Heart left ventricle (tissue), 16 donors: Measurements from ENCODE around the gene IQCN. TPM values are rescaled to one million over a fixed set of nuclear protein-coding genes. Genes with fewer than 3 reads are reported as not detected.

ENCODE experiments used
- ATAC-seq, 4 donors: fragments of 200-7000 bp; cut with Tn5 transposase; one replicate each; pipeline ENCODE4 v1.9.1; 2020 to 2022; ENCODE audit warnings: moderate library complexity in 4 of 4, mild to moderate bottlenecking in 3 of 4, moderate number of reproducible peaks in 1 of 4
- DNase-seq, 5 donors: peaks; one replicate each; pipeline ENCODE4 v3.0.0-alpha.2; 2020
- H3K27ac ChIP-seq, 12 donors: fragments of 200-600 bp; sonication (generic) in 4 of 12; one replicate each; pipeline versions ENCODE4 v1.5.0 to v1.8.0; 2016 to 2022; ENCODE audit warnings: mild to moderate bottlenecking in 2 of 12
- H3K27me3 ChIP-seq, 9 donors: fragments of 200-600 bp; sonication (generic) in 2 of 9; one replicate each; pipeline versions ENCODE4 v1.5.1 to v1.8.0; 2016 to 2022; ENCODE audit warnings: mild to moderate bottlenecking in 3 of 9
- H3K36me3 ChIP-seq, 9 donors: fragments of 200-600 bp; sonication (generic) in 2 of 9; one replicate each; pipeline versions ENCODE4 v1.5.0 to v1.8.0; 2018 to 2022; ENCODE audit warnings: mild to moderate bottlenecking in 2 of 9
- H3K4me1 ChIP-seq, 12 donors: fragments of 200-600 bp; sonication (generic) in 4 of 12; one replicate each; pipeline versions ENCODE4 v1.5.0 to v1.8.0; 2016 to 2022; ENCODE audit warnings: mild to moderate bottlenecking in 3 of 12
- H3K4me3 ChIP-seq, 12 donors: fragments of 200-600 bp; sonication (generic) in 4 of 12; one replicate each; pipeline versions ENCODE4 v1.5.0 to v1.8.0; 2017 to 2022; ENCODE audit warnings: mild to moderate bottlenecking in 9 of 12, moderate library complexity in 4 of 12
- H3K9me3 ChIP-seq, 12 donors: fragments of 200-600 bp; sonication (generic) in 4 of 12; one replicate each; pipeline versions ENCODE4 v1.5.0 to v1.8.0; 2016 to 2022; ENCODE audit warnings: mild to moderate bottlenecking in 1 of 12
- CTCF ChIP-seq, 12 donors: fragments of 200-600 bp; sonication (generic) in 4 of 12; IDR thresholded peaks; one replicate each; pipeline versions ENCODE4 v1.5.0 to v1.8.0; 2018 to 2022; ENCODE audit warnings: antibody characterized with exemption in 12 of 12, mild to moderate bottlenecking in 5 of 12
- POLR2A ChIP-seq, 2 donors: fragments of 450-650 bp; IDR thresholded peaks; one replicate each; pipeline ENCODE4 v1.6.1; 2017; ENCODE audit warnings: antibody characterized with exemption in 2 of 2, mild to moderate bottlenecking in 2 of 2, moderate library complexity in 2 of 2
- WGBS, 4 donors: extraction: QIAGEN DNeasy Blood & Tissue Kit in 2 of 4; methylation state at CpG; one replicate each; pipeline versions ENCODE4 v1.1.5 to v1.1.7; 2013 to 2018; 5-methylcytosine and 5-hydroxymethylcytosine counted together
- intact Hi-C, 10 donors: fragments of 100-400 bp; cut with DNase I; formaldehyde crosslinking; loops; one replicate each; pipeline versions ENCODE4 v1.11.1 to v1.14.2; 2022
- polyA plus RNA-seq, 2 donors: library from polyadenylated mRNA; stranded (reverse); fragments of 200-250 nt; gene quantifications; one replicate each; pipeline ENCODE4 v1.2.3, GENCODE V29; 2013
- total RNA-seq, 9 donors: library from RNA; depleted of rRNA in 2 of 9; stranded (reverse); fragments of >200 nt in 2 of 9; fragmentation: NEBNext Ultra II Directional in 3 of 9; extraction: Animal tissue kit (Norgen Biotek cat#: 25700) in 3 of 9; gene quantifications; one replicate each; pipeline versions ENCODE4 v1.1.0 to v1.2.4, GENCODE V29; 2016 to 2023
- donor health status: ischemic (EF 13 %, LVEDD 7.1; RV severe dilation, severe dysfunction).
- donor health status: healthy with polysubstance abuse.
- donor health status: DM: no; HTN: yes; CAD: no.
- donor health status: DM: no; HTN: no; CAD: no.
- donor health status: ischemic (EF 25% LVEDD 6.9; RV normal size, moderate dysfunction).
- donor health status: ischemic (EF 25% LVEDD 5.7; RV mildly dilated, moderate dysfunction).
- donor health status: healthy.
- donor health status: DM: yes; HTN: yes; CAD: no.
- donor health status: ischemic (EF 35%, LVEDD 5.7; RV mildly dilated, moderate dysfunction).
- donor health status: nonischemic (EF 11% LVEDD 7.7; RV severe dilation, severe dysfunction).
- donor health status: DM: yes; HTN: yes; CAD: no.
- donor health status: PGD.
- donor health status: ischemic (EF 29% LVEDD 5.4; RV normal size, mild dysfunction).
- donor health status: nonischemic (EF 23%, LVEDD 6.1; RV moderate dilation, normal function).

IQCN gene
- total and polyA plus RNA-seq, 11 donors = 0.24 to 2.8 (median 0.75) TPM

GRCh38 chr19:18230941-18231734 lies 43.1 kb downstream of the IQCN start:
- peaks cover 5 to 74% (median 24%) of the 10 kb centered on the region in 9 donors for H3K27me3 ChIP-seq
- 32 to 59% (median 53%) methylated on average over 7 to 18 of the region's 18 CpGs for WGBS, 4 donors
- no peaks in the 10 kb centered on the region for H3K36me3 ChIP-seq
- intact Hi-C loops = no loop called here
- no peak for ATAC-seq
- no peak overlapping the region for H3K4me3 ChIP-seq
- DNase-seq = no peak
- no peak overlapping the region for H3K27ac ChIP-seq
- TF ChIP-seq CTCF (IDR thresholded peaks at IDR 0.05) (no peak), POLR2A (IDR thresholded peaks at IDR 0.05) (no peak)
- H3K4me1 ChIP-seq = peaks cover 0 to 37% (median 10%) of the 10 kb centered on the region in 12 donors
- peaks cover 0 to 12% (median 3%) of the 10 kb centered on the region in 12 donors for H3K9me3 ChIP-seq

GRCh38 chr19:18229915-18230314 lies 44.3 kb downstream of the IQCN start:
- ATAC-seq (no peak), DNase-seq (no peak)
- H3K27ac ChIP-seq = no peak overlapping the region
- no peak overlapping the region for H3K4me3 ChIP-seq
- WGBS, 4 donors = 81 to 84% (median 83%) methylated on average over 4 of the region's 4 CpGs
- intact Hi-C loops = no loop called here
- H3K9me3 ChIP-seq = peaks cover 0 to 12% (median 3%) of the 10 kb centered on the region in 12 donors
- TF ChIP-seq CTCF (IDR thresholded peaks at IDR 0.05) = no peak
- no peak for TF ChIP-seq POLR2A (IDR thresholded peaks at IDR 0.05)
- peaks cover 12 to 81% (median 29%) of the 10 kb centered on the region in 9 donors for H3K27me3 ChIP-seq
- H3K4me1 ChIP-seq = peaks cover 0 to 49% (median 16%) of the 10 kb centered on the region in 12 donors
- H3K36me3 ChIP-seq = no peaks in the 10 kb centered on the region

- Histone ChIP-seq H3K27me3 (peaks cover 12 to 80% (median 29%) of the 10 kb centered on the region in 9 donors), H3K4me1 (peaks cover 0 to 54% (median 20%) of the 10 kb centered on the region in 12 donors), H3K27ac (no peak overlapping the region), H3K9me3 (peaks cover 0 to 12% (median 3%) of the 10 kb centered on the region in 12 donors), H3K4me3 (no peak overlapping the region), H3K36me3 (no peaks in the 10 kb centered on the region)
- ATAC-seq (no peak), DNase-seq (no peak)
- intact Hi-C loops = no loop called here
- WGBS, 4 donors = 70 to 80% (median 75%) methylated on average over 5 of the region's 5 CpGs
- peak in 9 of 12 donors; percentile 12 to 41 (median 31) for TF ChIP-seq CTCF (IDR thresholded peaks at IDR 0.05)
- TF ChIP-seq POLR2A (IDR thresholded peaks at IDR 0.05) = no peak
These were observed 44.8 kb downstream of the IQCN start for GRCh38 chr19:18229474-18229873.

GRCh38 chr19:18227781-18228271 lies 46.4 kb downstream of the IQCN start:
- peaks cover 0 to 57% (median 24%) of the 10 kb centered on the region in 12 donors for H3K4me1 ChIP-seq
- 38 to 43% (median 39%) methylated on average over 3 to 6 of the region's 6 CpGs for WGBS, 4 donors
- peak in 1 of 4 donors; percentile 4 for ATAC-seq
- peak in 2 of 5 donors; percentile 45 to 49 for DNase-seq
- H3K9me3 ChIP-seq = peaks cover 0 to 4% (median under 1%) of the 10 kb centered on the region in 12 donors
- H3K27ac ChIP-seq = peak overlapping the region in 4 of 12 donors; percentile 13 to 37 (median 32)
- no peaks in the 10 kb centered on the region for H3K36me3 ChIP-seq
- no peak for TF ChIP-seq POLR2A (IDR thresholded peaks at IDR 0.05)
- no peak for TF ChIP-seq CTCF (IDR thresholded peaks at IDR 0.05)
- H3K4me3 ChIP-seq = no peak overlapping the region
- intact Hi-C loops = no loop called here
- peaks cover 12 to 64% (median 23%) of the 10 kb centered on the region in 9 donors for H3K27me3 ChIP-seq
